ENCODE results near the gene OR2F2. TPM values are rescaled to one million over a fixed set of nuclear protein-coding genes. Genes with fewer than 3 reads are reported as not detected.

The OR2F2 gene
- total RNA-seq, 1 experiment from 2014 or later = not detected

DNA sequence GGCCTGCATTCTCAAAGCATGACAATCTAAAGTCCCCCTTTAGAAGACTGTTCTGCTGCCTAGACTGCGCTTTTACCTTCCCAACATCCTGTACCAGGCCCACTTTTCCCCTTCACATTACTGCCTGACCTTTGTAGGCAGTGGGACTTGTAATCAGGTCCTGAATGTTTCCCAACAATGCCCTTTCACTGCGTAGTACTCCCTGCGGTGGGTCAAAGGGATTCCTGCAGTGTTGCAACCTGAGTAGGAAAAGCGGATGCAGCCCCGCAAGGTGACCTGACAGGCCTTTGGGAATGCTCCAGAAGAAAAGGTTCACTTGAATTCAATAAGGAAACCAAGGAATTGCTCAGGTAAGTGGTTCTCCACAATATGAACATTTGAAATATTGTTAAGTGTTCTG is 28.1 kb upstream of the OR2F2 start:
- no peak overlapping the region for H3K4me3 ChIP-seq (ENCODE audit: low read depth, low read length)
- ChIA-PET CTCF (no interaction called here), POLR2A (no interaction called here)

DNA sequence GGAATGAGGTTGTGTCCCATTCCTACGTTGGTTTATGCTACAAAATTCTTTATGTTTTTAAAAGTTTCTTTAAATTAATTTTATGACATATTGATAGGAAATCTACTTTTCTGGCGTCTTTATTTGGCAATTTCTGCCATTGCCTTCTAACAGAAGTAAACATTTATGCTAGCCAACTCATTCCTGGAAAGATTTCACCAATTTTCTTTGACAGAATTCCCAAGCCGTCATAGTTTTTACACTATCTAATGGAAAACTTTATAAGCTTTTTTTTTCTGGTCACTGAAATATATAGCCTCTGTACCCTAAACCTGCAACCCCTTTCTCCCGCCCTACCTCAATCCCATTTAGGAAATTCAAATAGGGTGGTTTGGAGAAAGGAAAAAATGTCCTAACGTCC is 26.9 kb upstream of the OR2F2 start:
- H3K4me3 Mint-ChIP-seq (ENCODE audit: unreplicated experiment) = no peak overlapping the region
- H3K27ac Mint-ChIP-seq (ENCODE audit: unreplicated experiment) = no peak overlapping the region
- peaks cover 18% of the 10 kb centered on the region for H3K4me1 Mint-ChIP-seq (ENCODE audit: low read depth, unreplicated experiment)
- Histone ChIP-seq H3K4me1 (peaks cover 12% of the 10 kb centered on the region), H3K36me3 (ENCODE audit: control insufficient read depth, insufficient read depth, low read length) (no peaks in the 10 kb centered on the region), H3K9me3 (no peaks in the 10 kb centered on the region), H3K4me3 (ENCODE audit: low read depth, low read length) (no peak overlapping the region), H3K27me3 (replicated peaks; ENCODE audit: control insufficient read depth, insufficient read depth, low read length) (no peaks in the 10 kb centered on the region)
- no peak for DNase-seq
- no peaks in the 10 kb centered on the region for H3K27me3 Mint-ChIP-seq (ENCODE audit: insufficient read depth, unreplicated experiment)
- no peak for TF ChIP-seq CTCF (IDR thresholded peaks at IDR 0.05; ENCODE audit: insufficient read depth in 1 of 2, low read depth in 1 of 2, low read length in 1 of 2, severe bottlenecking in 1 of 2, unreplicated experiment in 1 of 2)
- ChIA-PET CTCF (no interaction called here), POLR2A (no interaction called here)
- peaks cover 6% of the 10 kb centered on the region for H3K36me3 Mint-ChIP-seq (ENCODE audit: insufficient read depth, unreplicated experiment)
- intact Hi-C loops (cut with micrococcal nuclease; ENCODE audit: unreplicated experiment) = no loop called here
- no peaks in the 10 kb centered on the region for H3K9me3 Mint-ChIP-seq (ENCODE audit: unreplicated experiment)
- no TSS peak for BruUV-seq (replicated peaks)

More for the DNA sequence above, 28.1 kb upstream of the OR2F2 start:
- H3K27me3 Mint-ChIP-seq (ENCODE audit: insufficient read depth, unreplicated experiment) = no peaks in the 10 kb centered on the region
- BruUV-seq (replicated peaks) = no TSS peak
- no peak for DNase-seq
- no peak overlapping the region for H3K27ac Mint-ChIP-seq (ENCODE audit: unreplicated experiment)
- H3K4me1 ChIP-seq = peaks cover 12% of the 10 kb centered on the region
- peaks cover 8% of the 10 kb centered on the region for H3K36me3 Mint-ChIP-seq (ENCODE audit: insufficient read depth, unreplicated experiment)
- H3K4me3 Mint-ChIP-seq (ENCODE audit: unreplicated experiment) = no peak overlapping the region
- intact Hi-C loops (cut with micrococcal nuclease; ENCODE audit: unreplicated experiment) = no loop called here
- H3K4me1 Mint-ChIP-seq (ENCODE audit: low read depth, unreplicated experiment) = peaks cover 18% of the 10 kb centered on the region
- no peaks in the 10 kb centered on the region for H3K27me3 ChIP-seq (replicated peaks; ENCODE audit: control insufficient read depth, insufficient read depth, low read length)
- H3K9me3 ChIP-seq = no peaks in the 10 kb centered on the region
- TF ChIP-seq CTCF (IDR thresholded peaks at IDR 0.05; ENCODE audit: insufficient read depth in 1 of 2, low read depth in 1 of 2, low read length in 1 of 2, severe bottlenecking in 1 of 2, unreplicated experiment in 1 of 2) = no peak
- no peaks in the 10 kb centered on the region for H3K9me3 Mint-ChIP-seq (ENCODE audit: unreplicated experiment)
- no peaks in the 10 kb centered on the region for H3K36me3 ChIP-seq (ENCODE audit: control insufficient read depth, insufficient read depth, low read length)

DNA sequence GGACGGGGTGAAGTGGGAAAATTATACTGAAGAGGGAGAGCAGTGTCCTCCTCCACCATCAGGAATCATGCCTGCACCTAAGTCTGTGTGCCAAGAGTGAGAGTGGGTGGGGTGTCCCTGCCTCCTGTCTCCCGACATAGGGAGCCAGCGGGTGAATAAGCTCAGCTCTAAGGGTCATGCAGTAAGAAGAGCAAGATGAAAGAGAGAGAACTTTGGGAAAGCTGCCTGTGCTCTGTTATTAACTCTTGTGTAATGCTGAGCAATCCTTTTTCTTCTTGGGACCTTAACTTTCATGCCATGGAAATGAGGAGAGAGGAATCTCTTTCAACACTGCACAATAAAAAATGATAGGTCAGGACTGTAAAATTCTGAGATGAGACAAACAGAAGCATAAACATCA is 25.2 kb upstream of the OR2F2 start:
- peaks cover 21% of the 10 kb centered on the region for H3K4me1 Mint-ChIP-seq (ENCODE audit: low read depth, unreplicated experiment)
- no peak for DNase-seq
- H3K36me3 Mint-ChIP-seq (ENCODE audit: insufficient read depth, unreplicated experiment) = no peaks in the 10 kb centered on the region
- POLR2A ChIA-PET = no interaction called here
- no peak overlapping the region for H3K4me3 Mint-ChIP-seq (ENCODE audit: unreplicated experiment)
- no peak overlapping the region for H3K27ac Mint-ChIP-seq (ENCODE audit: unreplicated experiment)
- no peaks in the 10 kb centered on the region for H3K27me3 Mint-ChIP-seq (ENCODE audit: insufficient read depth, unreplicated experiment)
- CTCF ChIA-PET = no interaction called here
- H3K27me3 ChIP-seq (replicated peaks; ENCODE audit: control insufficient read depth, insufficient read depth, low read length) = no peaks in the 10 kb centered on the region
- H3K9me3 Mint-ChIP-seq (ENCODE audit: unreplicated experiment) = no peaks in the 10 kb centered on the region
- no peaks in the 10 kb centered on the region for H3K36me3 ChIP-seq (ENCODE audit: control insufficient read depth, insufficient read depth, low read length)
- no peak for TF ChIP-seq CTCF (IDR thresholded peaks at IDR 0.05; ENCODE audit: insufficient read depth in 1 of 2, low read depth in 1 of 2, low read length in 1 of 2, severe bottlenecking in 1 of 2, unreplicated experiment in 1 of 2)
- no peak overlapping the region for H3K4me3 ChIP-seq (ENCODE audit: low read depth, low read length)
- intact Hi-C loops (cut with micrococcal nuclease; ENCODE audit: unreplicated experiment) = no loop called here
- H3K9me3 ChIP-seq = no peaks in the 10 kb centered on the region
- no TSS peak for BruUV-seq (replicated peaks)
- peaks cover 21% of the 10 kb centered on the region for H3K4me1 ChIP-seq
